Measurements from ENCODE around the gene PTF1A.
"Not testable (repeated sequence)": the region's sequence is repeated elsewhere in the genome, so short reads cannot be mapped to it uniquely, and the experiment has no call there.

PTF1A gene

GRCh38 chr10:23204773-23205172 lies 12.7 kb downstream of the PTF1A start:
- DNase-seq: no peak

GRCh38 chr10:23205972-23206642 lies 14.0 kb downstream of the PTF1A start:
- no peak for DNase-seq

GRCh38 chr10:23217471-23217870 lies 25.4 kb downstream of the PTF1A start:
- no peak for DNase-seq

- no peak for DNase-seq
Observed at GRCh38 chr10:23230582-23230981, 38.5 kb downstream of the PTF1A start.

GRCh38 chr10:23238015-23238414 lies 45.9 kb downstream of the PTF1A start:
- DNase-seq: no peak

GRCh38 chr10:23241779-23242178 lies 49.7 kb downstream of the PTF1A start:
- not testable (repeated sequence) for DNase-seq

All from activated naive CD4-positive, alpha-beta T cell treated with anti-CD3 and anti-CD28 coated beads, Interleukin-2, amount 50 U/mL, for 16 hours (primary cell).